Activated CD4-positive, alpha-beta memory T cell treated with anti-CD3 and anti-CD28 coated beads, Interleukin-2, amount 10 ng/mL, durations not matched to agents 7 days and 5 days (primary cell): ENCODE results near the gene C1QTNF5. TPM values are rescaled to one million over a fixed set of nuclear protein-coding genes. Genes with fewer than 3 reads are reported as not detected.

Source experiments
- CTCF ChIA-PET: fragments of 350-600 bp; sonication (Branson Sonifier 250); formaldehyde crosslinking; loops from one replicate; lab custom pipeline; 2021; ENCODE audit warnings: antibody characterized with exemption, inconsistent platforms; lab: Charles Lee
- POLR2A ChIA-PET: fragments of 350-600 bp; sonication (Branson Sonifier 250); formaldehyde crosslinking; loops from one replicate; lab custom pipeline; 2021; ENCODE audit warnings: antibody characterized with exemption; lab: Charles Lee
- DNase-seq: peaks from one replicate; pipeline ENCODE4 v3.0.0-alpha.2; 2020
- H3K27ac Mint-ChIP-seq: one replicate; pipeline ENCODE4 v1.8.0; 2021; ENCODE audit warnings: mild to moderate bottlenecking, mixed read lengths
- H3K27me3 Mint-ChIP-seq: one replicate; pipeline ENCODE4 v1.8.0; 2021; ENCODE audit warnings: mixed read lengths
- H3K36me3 Mint-ChIP-seq: one replicate; pipeline ENCODE4 v1.8.0; 2021; ENCODE audit warnings: low read depth, mixed read lengths
- H3K4me1 Mint-ChIP-seq: one replicate; pipeline ENCODE4 v1.8.0; 2021; ENCODE audit warnings: mixed read lengths
- H3K4me3 Mint-ChIP-seq: one replicate; pipeline ENCODE4 v1.8.0; 2021; ENCODE audit warnings: mild to moderate bottlenecking, mixed read lengths
- H3K9me3 Mint-ChIP-seq: one replicate; pipeline ENCODE4 v1.8.0; 2021; ENCODE audit warnings: mixed read lengths
- total RNA-seq, 2 experiments: library from RNA; stranded (reverse); gene quantifications; one replicate each; pipeline ENCODE4 v1.2.3, GENCODE V29; 2021

The C1QTNF5 gene
- total RNA-seq, 2 experiments from 2014 or later = not detected

- DNase-seq = no peak
- Mint-ChIP-seq H3K4me3 (peak overlapping the region; percentile 58), H3K4me1 (peaks cover 44% of the 10 kb centered on the region), H3K27ac (no peak overlapping the region), H3K27me3 (peaks cover 34% of the 10 kb centered on the region), H3K9me3 (no peaks in the 10 kb centered on the region), H3K36me3 (no peaks in the 10 kb centered on the region)
- POLR2A ChIA-PET = interaction anchor here (0.7 to 4.2 kb wide), 6 partner anchors 8 to 230 kb away, joined by 3 to 16 read pairs (median 4); partner anchors contain the start of gene NLRX1
- CTCF ChIA-PET = interaction anchor here (1.0 to 2.0 kb wide), 3 partner anchors 8 to 53 kb away, joined by 3 to 5 read pairs (median 3); no protein-coding TSS in a partner anchor
Observed at GRCh38 chr11:119316016-119316728, 24.5 kb downstream of the C1QTNF5 start.

- ChIA-PET CTCF (interaction anchor here (0.8 to 2.0 kb wide), 4 partner anchors 9 to 53 kb away, joined by 3 to 5 read pairs (median 3); no protein-coding TSS in a partner anchor), POLR2A (interaction anchor here (1.4 to 4.2 kb wide), 4 partner anchors 9 to 230 kb away, joined by 3 to 16 read pairs (median 6); partner anchors contain the start of gene NLRX1)
- Mint-ChIP-seq H3K4me1 (peaks cover 44% of the 10 kb centered on the region), H3K9me3 (no peaks in the 10 kb centered on the region), H3K27ac (peak overlapping the region; percentile 24), H3K27me3 (peaks cover 34% of the 10 kb centered on the region), H3K4me3 (peak overlapping the region; percentile 58), H3K36me3 (no peaks in the 10 kb centered on the region)
- peak; percentile 51 for DNase-seq
Observed at GRCh38 chr11:119315131-119316015, 25.3 kb downstream of the C1QTNF5 start.

- Mint-ChIP-seq H3K27me3 (peaks cover 32% of the 10 kb centered on the region), H3K9me3 (no peaks in the 10 kb centered on the region), H3K36me3 (peaks cover 2% of the 10 kb centered on the region), H3K4me3 (no peak overlapping the region), H3K4me1 (peaks cover 40% of the 10 kb centered on the region), H3K27ac (no peak overlapping the region)
- DNase-seq = no peak
- ChIA-PET CTCF (interaction anchor here (0.8 to 2.0 kb wide), 2 partner anchors 42 to 52 kb away, joined by 3 to 5 read pairs; no protein-coding TSS in a partner anchor), POLR2A (interaction anchor here (1.4 to 4.2 kb wide), 2 partner anchors 8 to 229 kb away, joined by 3 to 16 read pairs; no protein-coding TSS in a partner anchor)
Observed at GRCh38 chr11:119314726-119315125, 26.0 kb downstream of the C1QTNF5 start.

GRCh38 chr11:119310682-119311052, 30.0 kb downstream of the C1QTNF5 start:
- Mint-ChIP-seq H3K27me3 (peaks cover 6% of the 10 kb centered on the region), H3K9me3 (no peaks in the 10 kb centered on the region), H3K27ac (no peak overlapping the region), H3K36me3 (peaks cover 12% of the 10 kb centered on the region), H3K4me1 (peaks cover 26% of the 10 kb centered on the region), H3K4me3 (no peak overlapping the region)
- POLR2A ChIA-PET = interaction anchor here (1.1 kb wide), 1 partner anchor 313 kb away, joined by 3 read pairs; the partner anchor contains the start of gene CENATAC
- CTCF ChIA-PET = interaction anchor here (0.9 kb wide), 1 partner anchor 27 kb away, joined by 3 read pairs; no protein-coding TSS in a partner anchor
- no peak for DNase-seq

- Mint-ChIP-seq H3K4me3 (no peak overlapping the region), H3K4me1 (peaks cover 25% of the 10 kb centered on the region), H3K9me3 (no peaks in the 10 kb centered on the region), H3K27ac (no peak overlapping the region), H3K36me3 (peaks cover 14% of the 10 kb centered on the region), H3K27me3 (peaks cover 1% of the 10 kb centered on the region)
- CTCF ChIA-PET = interaction anchor here (0.9 to 1.0 kb wide), 2 partner anchors 27 to 142 kb away, joined by 3 read pairs; partner anchors contain the start of gene NLRX1
- DNase-seq = no peak
- POLR2A ChIA-PET = interaction anchor here (1.1 to 1.6 kb wide), 2 partner anchors 11 to 312 kb away, joined by 3 to 4 read pairs; partner anchors contain the start of gene CENATAC
Observed at GRCh38 chr11:119309953-119310681, 30.6 kb downstream of the C1QTNF5 start.

GRCh38 chr11:119309411-119309810, 31.3 kb downstream of the C1QTNF5 start:
- H3K27me3 Mint-ChIP-seq = peaks cover 1% of the 10 kb centered on the region
- H3K4me3 Mint-ChIP-seq = no peak overlapping the region
- ChIA-PET CTCF (interaction anchor here (1.0 to 6.3 kb wide), 3 partner anchors 13 to 141 kb away, joined by 3 to 45 read pairs (median 4); partner anchors contain the start of gene NLRX1), POLR2A (interaction anchor here (1.6 kb wide), 1 partner anchor 12 kb away, joined by 4 read pairs; no protein-coding TSS in a partner anchor)
- peaks cover 18% of the 10 kb centered on the region for H3K36me3 Mint-ChIP-seq
- no peaks in the 10 kb centered on the region for H3K9me3 Mint-ChIP-seq
- H3K27ac Mint-ChIP-seq = no peak overlapping the region
- no peak for DNase-seq
- H3K4me1 Mint-ChIP-seq = peaks cover 20% of the 10 kb centered on the region

GRCh38 chr11:119307974-119308373, 32.7 kb downstream of the C1QTNF5 start:
- Mint-ChIP-seq H3K36me3 (peaks cover 31% of the 10 kb centered on the region), H3K27ac (no peak overlapping the region), H3K4me3 (no peak overlapping the region), H3K4me1 (peaks cover 20% of the 10 kb centered on the region), H3K9me3 (no peaks in the 10 kb centered on the region), H3K27me3 (no peaks in the 10 kb centered on the region)
- CTCF ChIA-PET = interaction anchor here (0.8 to 6.3 kb wide), 11 partner anchors 10 to 102 kb away, joined by 3 to 45 read pairs (median 4); partner anchors contain the start of gene CBL
- POLR2A ChIA-PET = interaction anchor here (1.0 to 1.8 kb wide), 4 partner anchors 9 to 26 kb away, joined by 3 to 10 read pairs (median 4); partner anchors contain the start of genes MCAM and RNF26
- DNase-seq = no peak

- H3K4me3 Mint-ChIP-seq = no peak overlapping the region
- peaks cover 20% of the 10 kb centered on the region for H3K4me1 Mint-ChIP-seq
- peaks cover 36% of the 10 kb centered on the region for H3K36me3 Mint-ChIP-seq
- H3K9me3 Mint-ChIP-seq = no peaks in the 10 kb centered on the region
- ChIA-PET POLR2A (interaction anchor here (1.0 to 2.5 kb wide), 5 partner anchors 9 to 27 kb away, joined by 3 to 16 read pairs (median 6); partner anchors contain the start of genes MCAM and RNF26), CTCF (interaction anchor here (0.6 to 6.3 kb wide), 11 partner anchors 10 to 101 kb away, joined by 3 to 45 read pairs (median 3); partner anchors contain the start of gene CBL)
- no peaks in the 10 kb centered on the region for H3K27me3 Mint-ChIP-seq
- H3K27ac Mint-ChIP-seq = no peak overlapping the region
- DNase-seq = no peak
Observed at GRCh38 chr11:119307219-119307618, 33.5 kb downstream of the C1QTNF5 start.

- POLR2A ChIA-PET = interaction anchor here (1.0 to 2.5 kb wide), 5 partner anchors 9 to 28 kb away, joined by 3 to 16 read pairs (median 5); partner anchors contain the start of genes MCAM and RNF26
Observed at GRCh38 chr11:119306373-119306890, 34.3 kb downstream of the C1QTNF5 start.

GRCh38 chr11:119305556-119306372, 34.9 kb downstream of the C1QTNF5 start:
- peak overlapping the region; percentile 67 for H3K27ac Mint-ChIP-seq
- no peak overlapping the region for H3K4me3 Mint-ChIP-seq
- peaks cover 48% of the 10 kb centered on the region for H3K36me3 Mint-ChIP-seq
- POLR2A ChIA-PET = interaction anchor here (1.1 to 2.5 kb wide), 4 partner anchors 10 to 28 kb away, joined by 3 to 16 read pairs (median 6); partner anchors contain the start of genes MCAM and RNF26
- CTCF ChIA-PET = interaction anchor here (1.0 to 6.3 kb wide), 4 partner anchors 13 to 32 kb away, joined by 3 to 45 read pairs (median 4); no protein-coding TSS in a partner anchor
- H3K27me3 Mint-ChIP-seq = no peaks in the 10 kb centered on the region
- no peaks in the 10 kb centered on the region for H3K9me3 Mint-ChIP-seq
- peaks cover 20% of the 10 kb centered on the region for H3K4me1 Mint-ChIP-seq
- no peak for DNase-seq

More at GRCh38 chr11:119306373-119306890, 34.3 kb downstream of the C1QTNF5 start:
- peaks cover 42% of the 10 kb centered on the region for H3K36me3 Mint-ChIP-seq
- DNase-seq = no peak
- H3K27ac Mint-ChIP-seq = peak overlapping the region; percentile 67
- CTCF ChIA-PET = interaction anchor here (0.6 to 6.3 kb wide), 7 partner anchors 13 to 101 kb away, joined by 3 to 45 read pairs (median 4); partner anchors contain the start of gene CBL
- no peaks in the 10 kb centered on the region for H3K27me3 Mint-ChIP-seq
- H3K4me1 Mint-ChIP-seq = peaks cover 20% of the 10 kb centered on the region
- no peak overlapping the region for H3K4me3 Mint-ChIP-seq
- H3K9me3 Mint-ChIP-seq = no peaks in the 10 kb centered on the region
